ENCODE measurements around the gene MUC4.
A peak's percentile ranks its signal among the peaks of the same experiment; 100 is the strongest.
"Not testable (repeated sequence)": the region's sequence is repeated elsewhere in the genome, so short reads cannot be mapped to it uniquely, and the experiment has no call there.

MUC4 gene

DNA sequence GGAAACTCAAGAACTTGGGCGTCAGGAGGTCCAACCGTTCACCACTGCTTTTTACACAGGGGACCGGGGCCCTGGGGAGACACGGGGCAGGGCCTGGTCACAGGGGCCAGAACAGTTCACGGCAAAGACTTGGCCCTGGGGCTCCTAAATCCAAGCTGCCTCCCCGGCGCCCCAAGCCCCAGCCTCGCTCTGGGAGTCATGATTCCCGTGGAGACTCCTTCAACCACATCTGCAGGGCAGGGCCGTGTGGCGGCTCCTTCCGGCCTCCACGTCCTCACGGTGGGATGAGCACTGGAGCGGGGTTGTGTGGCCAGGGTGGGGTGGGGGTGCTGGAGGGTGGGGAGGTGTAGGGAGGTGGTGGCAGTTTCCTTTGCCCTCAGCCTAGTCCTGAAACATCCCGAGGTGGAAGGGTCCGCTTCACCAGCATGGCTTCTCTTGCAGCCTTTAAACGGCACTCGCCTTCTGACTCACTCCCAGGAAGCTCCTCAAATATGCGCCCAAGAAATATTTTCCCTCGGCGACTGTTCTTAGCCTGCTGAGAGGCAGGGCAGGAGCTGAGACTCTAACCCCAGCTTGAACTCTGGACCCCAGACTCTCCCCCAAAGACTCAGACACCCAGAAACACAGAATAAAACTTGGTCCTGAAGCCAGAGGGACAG is 1.8 kb downstream of the MUC4 start:
- peak; percentile 13 for DNase-seq (ENCODE audit: low read depth, low spot score)
- H3K4me3 ChIP-seq (ENCODE audit: low read depth, low read length) = no peak overlapping the region
- TF ChIP-seq, protein P1, sequence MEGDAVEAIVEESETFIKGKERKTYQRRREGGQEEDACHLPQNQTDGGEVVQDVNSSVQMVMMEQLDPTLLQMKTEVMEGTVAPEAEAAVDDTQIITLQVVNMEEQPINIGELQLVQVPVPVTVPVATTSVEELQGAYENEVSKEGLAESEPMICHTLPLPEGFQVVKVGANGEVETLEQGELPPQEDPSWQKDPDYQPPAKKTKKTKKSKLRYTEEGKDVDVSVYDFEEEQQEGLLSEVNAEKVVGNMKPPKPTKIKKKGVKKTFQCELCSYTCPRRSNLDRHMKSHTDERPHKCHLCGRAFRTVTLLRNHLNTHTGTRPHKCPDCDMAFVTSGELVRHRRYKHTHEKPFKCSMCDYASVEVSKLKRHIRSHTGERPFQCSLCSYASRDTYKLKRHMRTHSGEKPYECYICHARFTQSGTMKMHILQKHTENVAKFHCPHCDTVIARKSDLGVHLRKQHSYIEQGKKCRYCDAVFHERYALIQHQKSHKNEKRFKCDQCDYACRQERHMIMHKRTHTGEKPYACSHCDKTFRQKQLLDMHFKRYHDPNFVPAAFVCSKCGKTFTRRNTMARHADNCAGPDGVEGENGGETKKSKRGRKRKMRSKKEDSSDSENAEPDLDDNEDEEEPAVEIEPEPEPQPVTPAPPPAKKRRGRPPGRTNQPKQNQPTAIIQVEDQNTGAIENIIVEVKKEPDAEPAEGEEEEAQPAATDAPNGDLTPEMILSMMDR (IDR thresholded peaks at IDR 0.05; ENCODE audit: low read depth, low read length) = no peak
- in situ Hi-C loops (cut with HindIII; ENCODE audit: low sequenced_read_pairs) = no loop called here

DNA sequence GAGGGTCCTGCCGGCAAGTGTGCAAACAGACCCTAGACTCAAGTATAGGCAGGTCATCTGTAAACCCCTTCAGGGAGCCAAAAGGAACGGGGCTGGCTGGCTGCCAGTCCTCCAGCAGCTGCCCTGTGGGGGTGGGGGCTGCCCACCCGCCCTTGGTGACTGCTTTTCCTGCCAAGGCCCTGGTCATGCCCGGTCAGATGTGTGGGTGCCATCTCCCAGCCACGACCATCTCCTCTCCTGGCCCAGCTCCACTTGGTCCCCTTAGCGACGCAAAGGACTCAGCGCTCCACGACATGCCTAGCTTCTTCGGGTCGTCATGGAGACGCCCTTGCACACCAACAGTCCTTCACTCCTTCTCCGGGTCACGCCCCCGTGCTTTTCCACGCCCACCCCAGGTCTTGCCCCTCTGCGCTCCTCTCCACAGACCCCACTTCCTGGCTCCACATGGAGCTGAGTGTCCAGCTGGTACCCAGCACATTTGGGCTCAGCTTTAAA is 2.4 kb downstream of the MUC4 start:
- in situ Hi-C loops (cut with HindIII; ENCODE audit: low sequenced_read_pairs) = no loop called here
- TF ChIP-seq, protein P1 (IDR thresholded peaks at IDR 0.05; ENCODE audit: low read depth, low read length) = no peak
- no peak for DNase-seq (ENCODE audit: low read depth, low spot score)
- H3K4me3 ChIP-seq (ENCODE audit: low read depth, low read length) = no peak overlapping the region

DNA sequence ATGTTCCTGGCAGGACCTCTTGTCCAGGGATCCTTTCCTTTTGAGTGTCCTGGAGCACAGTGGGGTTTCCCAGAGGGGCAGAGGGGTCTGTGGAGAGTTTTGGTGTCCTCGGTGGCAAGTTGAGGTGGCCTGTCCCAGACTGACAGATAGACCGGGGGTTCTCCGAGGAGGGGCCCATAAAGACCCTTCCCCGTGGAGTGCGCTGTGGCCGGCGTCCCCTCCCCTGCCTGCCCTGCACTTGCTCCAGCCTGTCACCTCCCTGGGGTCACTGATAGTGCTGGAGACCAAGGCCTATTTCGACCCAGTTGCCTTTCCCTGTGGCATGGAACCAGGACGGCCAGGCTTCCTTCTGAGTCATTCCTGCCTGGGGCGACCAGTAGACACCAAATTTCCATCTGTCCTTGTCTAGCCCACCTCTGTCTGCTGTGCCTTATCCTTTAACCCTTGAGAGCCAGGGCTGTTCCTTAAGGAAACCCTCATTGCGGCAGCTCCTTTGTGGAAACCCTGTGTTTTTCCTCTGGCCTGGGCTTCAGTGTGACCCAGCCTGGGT is 2.9 kb downstream of the MUC4 start:
- H3K4me3 ChIP-seq (ENCODE audit: low read depth, low read length) = no peak overlapping the region
- in situ Hi-C loops (cut with HindIII; ENCODE audit: low sequenced_read_pairs) = no loop called here
- no peak for DNase-seq (ENCODE audit: low read depth, low spot score)
- TF ChIP-seq, protein P1 (IDR thresholded peaks at IDR 0.05; ENCODE audit: low read depth, low read length) = no peak

DNA sequence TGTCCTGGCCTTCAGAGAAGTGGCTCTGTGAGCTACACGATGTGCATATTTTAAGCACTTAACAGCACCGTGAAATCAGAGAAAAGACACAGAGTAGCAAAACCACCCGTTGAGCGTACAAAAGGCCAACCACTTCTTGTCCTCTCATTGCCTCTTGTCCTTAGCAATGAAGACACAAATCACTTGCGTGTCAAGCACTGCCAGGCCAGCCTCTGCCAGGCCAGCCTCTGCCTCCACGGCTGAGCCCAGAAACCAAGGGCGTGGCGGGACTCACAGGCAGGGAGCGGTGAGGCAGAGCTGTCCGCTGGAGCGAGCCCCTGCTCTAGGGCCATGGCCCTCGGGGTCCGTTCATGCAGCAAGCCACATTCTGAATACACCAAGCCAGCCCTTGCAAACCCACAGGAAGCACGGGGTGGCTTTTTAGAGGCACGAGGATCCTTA is 4.0 kb downstream of the MUC4 start:
- DNase-seq (ENCODE audit: low read depth, low spot score) = no peak
- in situ Hi-C loops (cut with HindIII; ENCODE audit: low sequenced_read_pairs) = no loop called here
- TF ChIP-seq, protein P1 (IDR thresholded peaks at IDR 0.05; ENCODE audit: low read depth, low read length) = no peak
- no peak overlapping the region for H3K4me3 ChIP-seq (ENCODE audit: low read depth, low read length)

DNA sequence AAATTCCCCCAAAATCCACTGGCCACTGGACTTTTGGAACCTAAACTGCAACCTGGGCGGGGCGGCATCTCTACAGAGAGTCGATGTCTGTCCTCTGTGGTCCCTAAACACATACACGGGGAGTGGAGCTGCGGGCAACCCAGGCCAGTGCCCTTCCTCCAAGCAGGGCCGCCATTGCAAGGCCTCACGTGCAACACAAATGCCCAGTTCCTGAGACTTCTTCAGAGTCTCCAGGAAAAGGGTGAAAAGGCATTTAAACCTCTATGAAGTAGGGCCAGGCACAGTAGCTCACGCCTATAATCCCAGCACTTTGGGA is 4.9 kb downstream of the MUC4 start:
- DNase-seq (ENCODE audit: low read depth, low spot score) = no peak
- no peak overlapping the region for H3K4me3 ChIP-seq (ENCODE audit: low read depth, low read length)
- TF ChIP-seq, protein P1 (IDR thresholded peaks at IDR 0.05; ENCODE audit: low read depth, low read length) = no peak
- in situ Hi-C loops (cut with HindIII; ENCODE audit: low sequenced_read_pairs) = no loop called here

DNA sequence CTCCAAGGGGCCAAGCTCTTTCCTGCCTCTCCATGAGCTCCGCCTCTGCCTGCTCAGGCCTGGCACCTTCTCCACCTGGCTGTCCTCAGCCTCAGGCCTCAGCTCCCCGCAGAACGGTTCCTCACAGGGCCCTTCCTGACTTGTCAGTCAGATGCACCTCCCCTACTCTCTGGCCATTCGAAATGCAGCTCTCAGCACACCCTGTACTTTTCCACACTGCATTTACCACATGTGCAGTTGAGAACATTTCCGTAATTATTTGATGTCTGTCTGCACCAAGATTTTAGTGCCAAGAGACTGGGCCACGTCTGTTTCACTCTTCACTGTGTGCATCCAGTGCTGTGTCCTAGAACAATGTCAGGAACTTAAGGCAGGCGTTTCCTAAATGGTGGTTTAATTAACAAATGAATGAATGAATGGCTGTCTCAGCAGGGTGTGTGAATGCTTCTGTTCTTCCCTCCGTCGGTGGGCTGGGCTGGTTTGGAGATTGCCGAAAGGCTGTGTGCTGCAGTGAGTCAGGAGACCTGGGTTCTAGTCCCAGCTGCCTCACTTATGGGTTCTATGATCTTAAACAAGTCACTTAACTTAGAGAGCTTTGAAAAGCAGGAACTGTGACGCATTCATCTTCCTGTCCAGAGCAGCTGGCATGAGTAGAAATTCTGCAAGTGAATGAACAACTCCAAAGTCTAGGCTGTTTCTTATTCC is 5.4 kb downstream of the MUC4 start:
- TF ChIP-seq, protein P1 (IDR thresholded peaks at IDR 0.05; ENCODE audit: low read depth, low read length) = no peak
- DNase-seq (ENCODE audit: low read depth, low spot score) = no peak
- in situ Hi-C loops (cut with HindIII; ENCODE audit: low sequenced_read_pairs) = no loop called here
- no peak overlapping the region for H3K4me3 ChIP-seq (ENCODE audit: low read depth, low read length)

DNA sequence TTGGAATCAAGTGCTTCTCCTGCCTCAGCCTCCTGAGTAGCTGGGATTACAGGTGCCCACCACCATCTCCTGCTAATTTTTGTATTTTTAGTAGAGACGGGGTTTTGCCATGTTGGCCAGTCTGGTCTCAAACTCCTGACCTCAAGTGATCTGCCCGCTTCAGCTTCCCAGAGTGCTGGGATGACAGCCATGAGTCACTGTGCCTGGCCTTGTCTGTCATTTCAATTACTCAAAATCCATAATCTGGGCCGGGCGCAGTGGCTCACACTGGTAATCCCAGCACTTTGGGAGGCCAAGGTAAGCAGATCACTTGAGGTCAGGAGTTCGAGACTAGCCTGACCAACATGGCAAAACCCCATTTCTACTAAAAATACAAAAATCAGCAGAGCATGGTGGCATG is 6.1 kb downstream of the MUC4 start:
- H3K4me3 ChIP-seq (ENCODE audit: low read depth, low read length); DNase-seq (ENCODE audit: low read depth, low spot score); in situ Hi-C loops (cut with HindIII; ENCODE audit: low sequenced_read_pairs): not testable (repeated sequence)

All from astrocyte of the spinal cord (primary cell).